Neural crest cell (in vitro differentiated cells): Measurements from ENCODE around the gene HBS1L. TPM values are rescaled to one million over a fixed set of nuclear protein-coding genes. Genes with fewer than 3 reads are reported as not detected.

Source experiments
- DNase-seq: peaks from one replicate; pipeline ENCODE4 v3.0.0; 2021; ENCODE audit warnings: low read depth, mixed read lengths, low spot score
- H3K27ac Mint-ChIP-seq: one replicate; pipeline ENCODE4 v1.8.0; 2021; ENCODE audit warnings: mild to moderate bottlenecking, mixed read lengths; ENCODE audit not compliant: unreplicated experiment
- H3K27me3 Mint-ChIP-seq: 2 replicates; pipeline ENCODE4 v1.8.0; 2021; ENCODE audit warnings: low read depth, mild to moderate bottlenecking, mixed read lengths
- H3K36me3 Mint-ChIP-seq: 2 replicates; pipeline ENCODE4 v1.8.0; 2021; ENCODE audit warnings: low read depth, mild to moderate bottlenecking, mixed read lengths
- H3K4me1 Mint-ChIP-seq: 2 replicates; pipeline ENCODE4 v1.8.0; 2021; ENCODE audit warnings: mixed read lengths
- H3K4me3 Mint-ChIP-seq: one replicate; pipeline ENCODE4 v1.8.0; 2021; ENCODE audit warnings: mild to moderate bottlenecking, mixed read lengths
- H3K9me3 Mint-ChIP-seq: 2 replicates; pipeline ENCODE4 v1.8.0; 2021; ENCODE audit warnings: mixed read lengths
- total RNA-seq: library from RNA; stranded (reverse); gene quantifications from 2 replicates; pipeline ENCODE4 v1.2.1, GENCODE V29; 2021
- TF ChIP-seq, protein P1 (sequence below): fragments of 200-600 bp; sonication (generic); conservative IDR thresholded peaks from 2 replicates; pipeline ENCODE4 v1.5.0; 2021; ENCODE audit warnings: antibody characterized with exemption, mild to moderate bottlenecking

The HBS1L gene
- total RNA-seq, 1 donor from 2014 or later, result 82.6 TPM

- no peaks in the 10 kb centered on the region for H3K27me3 Mint-ChIP-seq
- H3K27ac Mint-ChIP-seq, result no peak overlapping the region
- no peak for DNase-seq
- TF ChIP-seq, protein P1, sequence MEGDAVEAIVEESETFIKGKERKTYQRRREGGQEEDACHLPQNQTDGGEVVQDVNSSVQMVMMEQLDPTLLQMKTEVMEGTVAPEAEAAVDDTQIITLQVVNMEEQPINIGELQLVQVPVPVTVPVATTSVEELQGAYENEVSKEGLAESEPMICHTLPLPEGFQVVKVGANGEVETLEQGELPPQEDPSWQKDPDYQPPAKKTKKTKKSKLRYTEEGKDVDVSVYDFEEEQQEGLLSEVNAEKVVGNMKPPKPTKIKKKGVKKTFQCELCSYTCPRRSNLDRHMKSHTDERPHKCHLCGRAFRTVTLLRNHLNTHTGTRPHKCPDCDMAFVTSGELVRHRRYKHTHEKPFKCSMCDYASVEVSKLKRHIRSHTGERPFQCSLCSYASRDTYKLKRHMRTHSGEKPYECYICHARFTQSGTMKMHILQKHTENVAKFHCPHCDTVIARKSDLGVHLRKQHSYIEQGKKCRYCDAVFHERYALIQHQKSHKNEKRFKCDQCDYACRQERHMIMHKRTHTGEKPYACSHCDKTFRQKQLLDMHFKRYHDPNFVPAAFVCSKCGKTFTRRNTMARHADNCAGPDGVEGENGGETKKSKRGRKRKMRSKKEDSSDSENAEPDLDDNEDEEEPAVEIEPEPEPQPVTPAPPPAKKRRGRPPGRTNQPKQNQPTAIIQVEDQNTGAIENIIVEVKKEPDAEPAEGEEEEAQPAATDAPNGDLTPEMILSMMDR, result no peak
- H3K9me3 Mint-ChIP-seq, result no peaks in the 10 kb centered on the region
- H3K36me3 Mint-ChIP-seq, result peaks cover 2% of the 10 kb centered on the region
- no peak overlapping the region for H3K4me3 Mint-ChIP-seq
- H3K4me1 Mint-ChIP-seq, result no peaks in the 10 kb centered on the region
Measured at GRCh38 chr6:135018941-135019340, 35.7 kb downstream of the HBS1L start.

DNA sequence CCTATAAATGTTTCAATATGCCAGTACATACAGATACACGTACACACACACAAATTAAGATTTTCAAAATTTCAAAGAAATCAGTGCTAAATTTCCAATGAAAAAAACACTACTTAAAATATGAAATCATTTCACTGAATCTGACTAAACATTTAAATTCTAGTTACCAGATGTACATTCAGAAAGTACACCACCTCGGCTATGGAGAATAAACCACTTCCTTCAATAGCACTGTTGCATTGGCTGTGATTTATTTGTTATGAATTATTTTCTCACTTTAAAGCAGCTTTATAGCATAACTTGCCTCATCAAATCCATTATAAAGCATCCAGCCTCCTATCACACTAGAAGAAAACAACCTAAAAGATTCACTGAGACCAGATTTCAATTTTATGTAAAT lies 36.6 kb downstream of the HBS1L start:
- Mint-ChIP-seq H3K9me3 (no peaks in the 10 kb centered on the region), H3K27me3 (no peaks in the 10 kb centered on the region), H3K27ac (no peak overlapping the region), H3K4me1 (no peaks in the 10 kb centered on the region), H3K36me3 (peaks cover 2% of the 10 kb centered on the region), H3K4me3 (no peak overlapping the region)
- TF ChIP-seq, protein P1, result no peak
- no peak for DNase-seq

GRCh38 chr6:135014353-135014832 lies 40.2 kb downstream of the HBS1L start:
- no peak for DNase-seq
- no peaks in the 10 kb centered on the region for H3K4me1 Mint-ChIP-seq
- H3K27me3 Mint-ChIP-seq, result no peaks in the 10 kb centered on the region
- H3K27ac Mint-ChIP-seq, result no peak overlapping the region
- no peak overlapping the region for H3K4me3 Mint-ChIP-seq
- peaks cover 4% of the 10 kb centered on the region for H3K36me3 Mint-ChIP-seq
- TF ChIP-seq, protein P1, result no peak
- H3K9me3 Mint-ChIP-seq, result no peaks in the 10 kb centered on the region

- DNase-seq, result no peak
- Mint-ChIP-seq H3K27me3 (no peaks in the 10 kb centered on the region), H3K9me3 (no peaks in the 10 kb centered on the region), H3K4me3 (no peak overlapping the region), H3K36me3 (peaks cover 4% of the 10 kb centered on the region), H3K4me1 (no peaks in the 10 kb centered on the region), H3K27ac (no peak overlapping the region)
- TF ChIP-seq, protein P1, result no peak
Measured at GRCh38 chr6:135013211-135013610, 41.4 kb downstream of the HBS1L start.

DNA sequence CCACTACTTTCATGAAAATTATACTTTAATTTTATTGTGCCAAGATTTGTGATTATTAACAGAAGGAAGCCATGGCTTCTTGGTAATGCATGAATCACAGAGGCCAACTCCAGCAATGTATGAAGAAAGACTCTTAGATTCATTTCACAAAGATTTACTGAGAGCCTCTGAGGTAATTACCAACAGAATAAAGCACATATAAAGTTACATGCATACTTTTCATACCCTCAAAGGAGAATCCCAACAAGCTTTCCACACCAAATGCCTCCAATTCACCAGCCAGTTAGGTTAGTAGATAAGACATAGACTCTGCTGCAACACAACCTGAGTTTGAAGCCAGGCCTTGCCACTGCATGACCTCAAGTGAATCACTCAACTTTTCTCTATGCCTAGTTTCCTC lies 41.9 kb downstream of the HBS1L start:
- no peak for DNase-seq
- H3K27ac Mint-ChIP-seq, result no peak overlapping the region
- TF ChIP-seq, protein P1, result no peak
- peaks cover 4% of the 10 kb centered on the region for H3K36me3 Mint-ChIP-seq
- H3K4me3 Mint-ChIP-seq, result no peak overlapping the region
- no peaks in the 10 kb centered on the region for H3K27me3 Mint-ChIP-seq
- H3K4me1 Mint-ChIP-seq, result no peaks in the 10 kb centered on the region
- no peaks in the 10 kb centered on the region for H3K9me3 Mint-ChIP-seq

GRCh38 chr6:135012349-135012748 lies 42.3 kb downstream of the HBS1L start:
- TF ChIP-seq, protein P1, result no peak
- no peak for DNase-seq
- no peak overlapping the region for H3K27ac Mint-ChIP-seq
- no peaks in the 10 kb centered on the region for H3K4me1 Mint-ChIP-seq
- H3K27me3 Mint-ChIP-seq, result no peaks in the 10 kb centered on the region
- no peak overlapping the region for H3K4me3 Mint-ChIP-seq
- no peaks in the 10 kb centered on the region for H3K9me3 Mint-ChIP-seq
- peaks cover 4% of the 10 kb centered on the region for H3K36me3 Mint-ChIP-seq
